ENCODE results near the gene RDX. TPM values are rescaled to one million over a fixed set of nuclear protein-coding genes. Genes with fewer than 3 reads are reported as not detected.
"Not testable (repeated sequence)": the region's sequence is repeated elsewhere in the genome, so short reads cannot be mapped to it uniquely, and the experiment has no call there.

The RDX gene
- total RNA-seq, 1 donor from 2014 or later = 127 TPM

GRCh38 chr11:110272919-110273318 is 23.5 kb downstream of the RDX start:
- no peak for DNase-seq (ENCODE audit: low read depth, low spot score)

GRCh38 chr11:110269996-110270395 is 26.4 kb downstream of the RDX start:
- no peak for DNase-seq (ENCODE audit: low read depth, low spot score)

GRCh38 chr11:110268441-110268840 is 28.0 kb downstream of the RDX start:
- no peak for DNase-seq (ENCODE audit: low read depth, low spot score)

GRCh38 chr11:110262072-110262403 is 34.4 kb downstream of the RDX start:
- DNase-seq (ENCODE audit: low read depth, low spot score) = no peak

GRCh38 chr11:110261195-110262071 is 35.0 kb downstream of the RDX start:
- DNase-seq (ENCODE audit: low read depth, low spot score) = no peak

GRCh38 chr11:110253525-110253924 is 42.9 kb downstream of the RDX start:
- no peak for DNase-seq (ENCODE audit: low read depth, low spot score)

GRCh38 chr11:110251836-110252235 is 44.6 kb downstream of the RDX start:
- DNase-seq (ENCODE audit: low read depth, low spot score) = peak; percentile 49

- DNase-seq (ENCODE audit: low read depth, low spot score) = no peak
Observed at GRCh38 chr11:110250168-110250567, 46.2 kb downstream of the RDX start.

- no peak for DNase-seq (ENCODE audit: low read depth, low spot score)
Observed at GRCh38 chr11:110249766-110250165, 46.6 kb downstream of the RDX start.

GRCh38 chr11:110249066-110249465 is 47.3 kb downstream of the RDX start:
- DNase-seq (ENCODE audit: low read depth, low spot score) = no peak

- no peak for DNase-seq (ENCODE audit: low read depth, low spot score)
Observed at GRCh38 chr11:110243791-110244190, 52.6 kb downstream of the RDX start.

- no peak for DNase-seq (ENCODE audit: low read depth, low spot score)
Observed at GRCh38 chr11:110242746-110243145, 53.7 kb downstream of the RDX start.

GRCh38 chr11:110242188-110242587 is 54.2 kb downstream of the RDX start:
- no peak for DNase-seq (ENCODE audit: low read depth, low spot score)

GRCh38 chr11:110235966-110236365 is 60.4 kb downstream of the RDX start:
- no peak for DNase-seq (ENCODE audit: low read depth, low spot score)

GRCh38 chr11:110230377-110230776 is 66.0 kb downstream of the RDX start:
- no peak for DNase-seq (ENCODE audit: low read depth, low spot score)

GRCh38 chr11:110219006-110219785 is 77.2 kb downstream of the RDX start:
- no peak for DNase-seq (ENCODE audit: low read depth, low spot score)

GRCh38 chr11:110217936-110218335 is 78.5 kb downstream of the RDX start:
- DNase-seq (ENCODE audit: low read depth, low spot score) = no peak

GRCh38 chr11:110217223-110217877 is 79.1 kb downstream of the RDX start:
- DNase-seq (ENCODE audit: low read depth, low spot score) = no peak

GRCh38 chr11:110209313-110209694 is 87.1 kb downstream of the RDX start:
- not testable (repeated sequence) for DNase-seq (ENCODE audit: low read depth, low spot score)

GRCh38 chr11:110208678-110209312 is 87.6 kb downstream of the RDX start:
- not testable (repeated sequence) for DNase-seq (ENCODE audit: low read depth, low spot score)

GRCh38 chr11:110207123-110207522 is 89.3 kb downstream of the RDX start:
- DNase-seq (ENCODE audit: low read depth, low spot score) = no peak

GRCh38 chr11:110200836-110201235 is 95.6 kb downstream of the RDX start:
- no peak for DNase-seq (ENCODE audit: low read depth, low spot score)

Measured in pulmonary artery endothelial cell (primary cell).